Progenitor cell of endocrine pancreas (in vitro differentiated cells): ENCODE measurements around the gene HCST. TPM values are rescaled to one million over a fixed set of nuclear protein-coding genes. Genes with fewer than 3 reads are reported as not detected.

Experiments used
- DNase-seq: peaks from one replicate; pipeline ENCODE4 v3.0.0; 2021; ENCODE audit warnings: low spot score; ENCODE audit not compliant: unreplicated experiment
- H3K27ac Mint-ChIP-seq: 2 replicates; pipeline ENCODE4 v1.8.0; 2021; ENCODE audit warnings: mild to moderate bottlenecking, moderate library complexity, mixed read lengths
- H3K27me3 Mint-ChIP-seq: 2 replicates; pipeline ENCODE4 v1.8.0; 2021; ENCODE audit warnings: mixed read lengths
- H3K36me3 Mint-ChIP-seq: 2 replicates; pipeline ENCODE4 v1.8.0; 2022; ENCODE audit warnings: mixed read lengths; ENCODE audit not compliant: insufficient read depth
- H3K4me1 Mint-ChIP-seq: 2 replicates; pipeline ENCODE4 v1.8.0; 2021; ENCODE audit warnings: low read depth, mixed read lengths
- H3K4me3 Mint-ChIP-seq: 2 replicates; pipeline ENCODE4 v1.8.0; 2021; ENCODE audit warnings: low read depth, mild to moderate bottlenecking, moderate library complexity, mixed read lengths
- H3K9me3 Mint-ChIP-seq: 2 replicates; pipeline ENCODE4 v1.8.0; 2021; ENCODE audit warnings: low read depth, mixed read lengths
- total RNA-seq: library from RNA; stranded (reverse); gene quantifications from 2 replicates; pipeline ENCODE4 v1.2.1, GENCODE V29; 2021
- TF ChIP-seq, protein P1 (sequence below): fragments of 200-600 bp; sonication (generic); IDR thresholded peaks from one replicate; pipeline ENCODE4 v1.5.0; 2021; ENCODE audit warnings: antibody characterized with exemption, mild to moderate bottlenecking; ENCODE audit not compliant: unreplicated experiment

Gene HCST
- total RNA-seq, 1 donor from 2014 or later = not detected

DNA sequence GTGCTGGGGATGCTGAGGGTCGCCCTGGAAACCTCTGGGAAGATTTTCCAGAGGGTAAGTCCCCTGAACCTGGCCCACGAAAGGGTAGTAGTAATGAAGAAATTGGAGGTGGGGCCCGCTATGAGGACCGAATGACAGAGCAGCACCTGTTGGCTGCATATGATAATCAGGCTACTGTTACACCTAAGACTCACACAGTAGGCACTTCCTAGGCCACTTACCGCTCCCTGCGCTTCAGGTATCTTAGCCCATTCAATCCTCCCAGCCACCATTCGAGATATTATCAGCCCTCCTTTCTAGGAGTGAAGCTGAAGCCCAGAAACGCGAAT, 29.5 kb downstream of the HCST start:
- Mint-ChIP-seq H3K36me3 (no peaks in the 10 kb centered on the region), H3K9me3 (no peaks in the 10 kb centered on the region), H3K27ac (no peak overlapping the region), H3K27me3 (peaks cover 1% of the 10 kb centered on the region), H3K4me1 (peaks cover 10% of the 10 kb centered on the region), H3K4me3 (no peak overlapping the region)
- TF ChIP-seq, protein P1, sequence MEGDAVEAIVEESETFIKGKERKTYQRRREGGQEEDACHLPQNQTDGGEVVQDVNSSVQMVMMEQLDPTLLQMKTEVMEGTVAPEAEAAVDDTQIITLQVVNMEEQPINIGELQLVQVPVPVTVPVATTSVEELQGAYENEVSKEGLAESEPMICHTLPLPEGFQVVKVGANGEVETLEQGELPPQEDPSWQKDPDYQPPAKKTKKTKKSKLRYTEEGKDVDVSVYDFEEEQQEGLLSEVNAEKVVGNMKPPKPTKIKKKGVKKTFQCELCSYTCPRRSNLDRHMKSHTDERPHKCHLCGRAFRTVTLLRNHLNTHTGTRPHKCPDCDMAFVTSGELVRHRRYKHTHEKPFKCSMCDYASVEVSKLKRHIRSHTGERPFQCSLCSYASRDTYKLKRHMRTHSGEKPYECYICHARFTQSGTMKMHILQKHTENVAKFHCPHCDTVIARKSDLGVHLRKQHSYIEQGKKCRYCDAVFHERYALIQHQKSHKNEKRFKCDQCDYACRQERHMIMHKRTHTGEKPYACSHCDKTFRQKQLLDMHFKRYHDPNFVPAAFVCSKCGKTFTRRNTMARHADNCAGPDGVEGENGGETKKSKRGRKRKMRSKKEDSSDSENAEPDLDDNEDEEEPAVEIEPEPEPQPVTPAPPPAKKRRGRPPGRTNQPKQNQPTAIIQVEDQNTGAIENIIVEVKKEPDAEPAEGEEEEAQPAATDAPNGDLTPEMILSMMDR = no peak
- no peak for DNase-seq

DNA sequence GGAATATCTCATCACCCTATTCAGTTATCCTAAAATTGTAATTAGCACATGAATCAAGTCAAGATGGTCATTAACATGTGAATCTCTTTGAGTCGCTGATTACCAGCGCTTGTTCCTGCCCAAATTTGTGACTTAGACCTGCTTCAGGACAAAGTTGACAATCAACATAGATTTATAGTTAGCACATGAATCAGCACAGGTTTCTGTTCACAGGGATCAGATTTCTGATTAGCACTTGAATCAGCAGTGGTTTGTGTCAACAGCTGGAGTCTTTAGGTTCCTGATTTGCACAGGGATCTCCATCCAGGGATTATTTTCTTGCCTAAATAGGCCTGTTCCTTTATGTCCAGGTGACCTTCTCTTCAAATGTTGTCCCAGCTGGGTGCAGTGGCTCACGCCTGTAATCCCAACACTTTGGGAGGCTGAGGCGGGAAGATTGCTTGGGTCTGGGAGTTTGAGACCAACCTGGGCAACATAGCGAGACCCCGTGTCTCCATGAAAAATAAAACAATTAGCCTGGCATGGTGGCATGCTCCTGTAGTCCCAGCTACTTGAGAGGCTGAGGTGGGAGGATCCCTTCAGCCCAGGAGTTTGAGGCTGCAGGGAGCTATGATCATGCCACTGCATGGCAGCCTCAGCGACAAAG, 30.1 kb downstream of the HCST start:
- Mint-ChIP-seq H3K4me3 (no peak overlapping the region), H3K27ac (no peak overlapping the region)
- DNase-seq = no peak

DNA sequence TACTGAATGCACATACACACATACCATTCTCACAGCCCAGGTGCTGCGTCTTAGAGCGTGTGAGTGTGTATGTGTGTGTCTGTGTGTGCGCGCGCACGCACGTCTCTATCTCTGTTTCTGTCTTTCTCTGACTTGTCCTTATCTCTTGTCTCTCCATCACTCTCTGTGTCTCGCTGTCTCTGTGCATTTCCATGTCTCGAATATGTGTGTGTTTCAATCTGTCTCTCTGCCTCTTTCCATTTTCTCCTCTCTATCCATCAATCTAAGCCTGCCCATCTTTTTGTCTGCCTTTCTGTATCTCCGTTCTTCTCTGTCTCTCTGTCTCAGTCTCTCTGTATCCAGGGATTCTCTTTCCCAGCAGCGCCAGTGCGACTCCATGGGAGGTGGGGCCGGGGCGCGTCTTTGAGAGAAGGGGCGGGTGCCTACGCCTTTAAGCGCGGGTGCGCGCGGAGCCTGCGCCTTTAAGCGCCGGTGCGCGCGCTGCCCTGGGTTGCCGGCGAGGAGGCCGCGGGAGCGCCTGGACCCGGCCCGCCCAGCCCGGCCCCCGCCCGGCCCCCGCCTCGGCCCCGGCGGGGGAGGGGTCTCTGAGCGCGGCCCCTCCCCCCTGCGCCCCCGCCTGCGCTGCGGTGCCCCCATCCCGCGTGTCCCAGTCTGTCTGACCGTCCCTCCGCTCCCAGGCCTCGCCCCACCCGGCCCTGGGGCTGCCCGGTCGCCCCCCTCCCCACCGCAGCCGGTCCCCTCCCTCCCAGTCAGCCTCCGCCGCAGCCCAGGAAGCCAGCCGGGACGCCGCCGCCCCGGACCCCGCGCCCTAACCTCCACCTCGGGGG, 33.8 kb downstream of the HCST start, which contains the start of gene LRFN3:
LRFN3 (plus strand) TSS at position 464 of the 827 bp plus-strand sequence. CDS start 3,052 bp downstream, outside the sequence.
- Mint-ChIP-seq H3K27me3 (no peaks in the 10 kb centered on the region), H3K4me3 (peak within 1 kb of the TSS; percentile 78), H3K27ac (peak within 1 kb of the TSS; percentile 0), H3K4me1 (peaks cover 23% of the 10 kb centered on the region), H3K9me3 (no peaks in the 10 kb centered on the region), H3K36me3 (peaks cover 4% of the 10 kb centered on the region)
- peak; percentile 47 for DNase-seq
- TF ChIP-seq, protein P1 = no peak

More for the DNA sequence above, 30.1 kb downstream of the HCST start:
- Mint-ChIP-seq H3K9me3 (no peaks in the 10 kb centered on the region), H3K36me3 (no peaks in the 10 kb centered on the region), H3K4me1 (peaks cover 13% of the 10 kb centered on the region), H3K27me3 (no peaks in the 10 kb centered on the region)
- TF ChIP-seq, protein P1 = no peak

DNA sequence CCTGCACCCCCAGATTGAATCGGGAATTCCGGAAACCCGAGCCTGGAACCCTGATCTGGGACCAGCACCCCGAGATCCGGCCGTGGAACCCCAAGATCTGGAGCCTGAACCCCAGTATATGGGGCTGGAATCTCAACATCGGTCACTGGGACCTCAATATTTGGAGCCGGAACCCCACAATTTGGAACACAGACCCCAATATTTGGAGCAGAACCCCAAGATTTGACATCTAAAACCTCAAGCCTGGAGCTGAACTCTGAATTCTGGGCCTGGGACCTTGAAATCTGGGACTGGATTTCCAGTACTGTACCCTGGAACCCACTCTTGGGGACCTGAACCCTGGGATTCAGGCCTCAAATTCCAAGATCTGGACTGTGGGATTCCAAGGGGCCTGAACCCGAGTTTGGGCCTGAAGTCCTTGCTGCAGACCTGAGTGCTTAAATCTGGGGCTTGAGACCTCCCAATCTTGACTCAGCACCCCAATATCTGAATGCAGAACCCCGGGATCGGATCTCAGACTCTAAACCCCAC, 34.5 kb downstream of the HCST start:
- no peaks in the 10 kb centered on the region for H3K27me3 Mint-ChIP-seq
- H3K27ac Mint-ChIP-seq = no peak overlapping the region
- H3K36me3 Mint-ChIP-seq = peaks cover 7% of the 10 kb centered on the region
- TF ChIP-seq, protein P1 = no peak
- no peak for DNase-seq
- no peaks in the 10 kb centered on the region for H3K9me3 Mint-ChIP-seq
- peaks cover 23% of the 10 kb centered on the region for H3K4me1 Mint-ChIP-seq
- peak overlapping the region; percentile 74 for H3K4me3 Mint-ChIP-seq
